Raji (cell line): ENCODE measurements around the gene CEP68.

Experiments
- POLR2A ChIP-seq: IDR thresholded peaks from 2 replicates; pipeline ENCODE4 v1.6.1; 2011; ENCODE audit warnings: low read depth, low read length, control low read depth; ENCODE audit not compliant: insufficient read depth

The CEP68 gene

DNA sequence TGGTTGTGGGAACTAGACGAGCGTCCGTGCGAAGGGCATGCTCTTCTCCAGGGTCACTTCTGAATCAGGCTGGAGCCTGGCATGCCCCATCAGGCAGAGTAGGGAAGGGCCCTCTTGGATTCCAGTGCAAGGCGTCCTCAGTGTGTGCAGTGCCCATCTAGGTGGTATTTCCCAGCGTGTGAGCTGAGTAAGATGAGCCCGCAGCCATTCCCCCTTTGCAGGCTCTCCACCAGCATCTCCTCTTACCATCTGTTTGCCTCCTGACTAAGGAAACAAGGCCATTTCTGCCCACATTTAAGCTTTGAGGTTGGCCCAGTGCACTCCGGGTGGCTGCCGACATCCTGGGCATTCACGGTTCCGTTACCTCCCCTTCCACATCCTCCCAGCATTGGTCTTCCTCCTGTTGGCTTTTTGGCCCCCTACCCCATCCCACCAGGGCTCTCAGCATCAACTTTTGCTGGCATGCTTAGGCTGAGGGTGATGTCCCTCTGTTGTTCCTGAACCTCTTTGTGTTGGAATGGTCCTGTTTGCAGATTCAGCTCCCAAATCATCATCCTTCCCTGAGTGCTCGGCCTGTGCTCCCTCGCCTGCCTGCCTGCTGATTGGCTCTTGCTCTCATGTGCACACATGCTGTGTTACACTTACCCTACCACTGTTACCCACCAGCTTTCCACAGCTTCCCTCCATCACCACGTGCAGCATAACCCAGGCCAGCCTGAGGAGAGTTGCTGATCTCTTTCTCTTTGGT lies 11.8 kb downstream of the CEP68 start:
- no peak for TF ChIP-seq POLR2A

GRCh38 chr2:65069439-65069824 lies 13.2 kb downstream of the CEP68 start:
- no peak for TF ChIP-seq POLR2A

GRCh38 chr2:65070172-65070830 lies 14.1 kb downstream of the CEP68 start:
- TF ChIP-seq POLR2A: no peak

GRCh38 chr2:65070856-65071255 lies 14.6 kb downstream of the CEP68 start:
- no peak for TF ChIP-seq POLR2A

GRCh38 chr2:65071499-65072180 lies 15.4 kb downstream of the CEP68 start:
- TF ChIP-seq POLR2A: no peak

DNA sequence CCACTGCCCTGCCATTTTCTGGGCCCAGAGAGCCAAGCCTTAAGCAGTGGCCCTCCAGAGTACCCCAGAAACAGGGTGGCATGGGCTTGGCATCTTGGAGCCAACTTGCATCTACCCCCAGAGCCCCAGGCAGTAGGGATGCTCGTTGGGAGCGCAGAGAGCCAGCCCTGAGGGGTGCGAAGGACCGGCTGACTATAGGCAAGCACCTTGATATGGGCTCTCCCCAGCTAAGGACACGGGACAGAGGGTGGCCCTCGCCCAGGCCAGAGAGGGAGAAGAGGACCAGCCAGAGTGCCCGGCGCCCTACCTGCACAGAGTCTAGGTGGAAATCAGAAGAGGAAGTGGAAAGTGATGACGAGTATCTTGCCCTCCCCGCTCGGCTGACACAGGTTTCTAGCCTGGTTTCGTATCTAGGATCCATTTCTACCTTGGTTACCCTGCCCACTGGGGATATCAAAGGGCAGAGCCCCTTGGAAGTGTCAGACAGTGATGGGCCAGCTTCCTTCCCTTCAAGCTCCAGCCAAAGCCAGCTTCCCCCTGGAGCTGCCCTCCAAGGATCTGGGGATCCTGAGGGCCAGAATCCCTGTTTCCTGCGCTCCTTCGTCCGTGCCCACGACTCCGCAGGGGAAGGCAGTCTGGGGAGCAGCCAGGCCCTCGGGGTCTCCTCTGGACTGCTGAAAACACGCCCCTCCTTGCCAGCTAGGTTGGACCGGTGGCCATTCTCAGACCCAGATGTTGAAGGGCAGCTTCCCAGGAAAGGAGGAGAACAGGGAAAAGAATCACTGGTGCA lies 16.2 kb downstream of the CEP68 start:
- TF ChIP-seq POLR2A: no peak

- TF ChIP-seq POLR2A: no peak
Measured at GRCh38 chr2:65073879-65074565, 17.8 kb downstream of the CEP68 start.

- TF ChIP-seq POLR2A: no peak
Measured at GRCh38 chr2:65075176-65075575, 19.0 kb downstream of the CEP68 start.

GRCh38 chr2:65075605-65076344 lies 19.6 kb downstream of the CEP68 start:
- TF ChIP-seq POLR2A: no peak

GRCh38 chr2:65076345-65076710 lies 20.1 kb downstream of the CEP68 start:
- TF ChIP-seq POLR2A: no peak

GRCh38 chr2:65077898-65078297 lies 21.7 kb downstream of the CEP68 start:
- no peak for TF ChIP-seq POLR2A

GRCh38 chr2:65079017-65079416 lies 22.8 kb downstream of the CEP68 start:
- no peak for TF ChIP-seq POLR2A

DNA sequence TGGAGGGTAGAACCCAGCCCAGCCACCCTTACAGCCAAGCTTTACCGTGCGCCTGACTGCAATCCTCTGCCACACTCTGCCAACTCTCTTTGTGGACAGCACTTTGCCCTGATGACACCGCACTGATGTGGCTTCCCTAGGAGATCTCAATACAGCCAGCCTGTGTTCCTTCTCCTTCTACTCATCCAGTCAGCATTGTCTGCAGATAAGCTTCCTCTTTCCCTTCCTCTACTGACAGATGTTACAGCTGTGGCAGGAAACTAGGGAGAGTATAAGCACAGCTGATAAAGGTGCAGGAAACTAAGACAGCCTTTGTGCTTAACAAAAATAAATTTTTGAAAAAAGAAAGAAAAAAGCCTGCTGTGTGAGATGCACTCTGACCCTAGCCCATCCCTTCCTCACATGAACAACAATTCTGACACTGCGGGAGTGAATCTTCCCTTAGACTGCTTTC lies 25.0 kb downstream of the CEP68 start:
- no peak for TF ChIP-seq POLR2A

GRCh38 chr2:65085148-65085547 lies 28.9 kb downstream of the CEP68 start:
- no peak for TF ChIP-seq POLR2A
